HG03159 (cell line): ENCODE data around the gene DNAJC7.
"Not testable (repeated sequence)": the region's sequence is repeated elsewhere in the genome, so short reads cannot be mapped to it uniquely, and the experiment has no call there.

Source experiments
- ATAC-seq: cut with Tn5 transposase; IDR thresholded peaks from one replicate; pipeline ENCODE4 v1.9.1; 2021; ENCODE audit warnings: mild to moderate bottlenecking, moderate library complexity; ENCODE audit not compliant: unreplicated experiment

The DNAJC7 gene

GRCh38 chr17:42017866-42018200, 594 bp upstream of the DNAJC7 start:
- peak; percentile 10 for ATAC-seq

- no peak for ATAC-seq
These were observed 818 bp downstream of the DNAJC7 start for GRCh38 chr17:42016411-42016831.

GRCh38 chr17:42013740-42014139, 3.5 kb downstream of the DNAJC7 start:
- not testable (repeated sequence) for ATAC-seq

- ATAC-seq, result not testable (repeated sequence)
These were observed 4.9 kb downstream of the DNAJC7 start for GRCh38 chr17:42012363-42012762.

GRCh38 chr17:42010898-42011516, 6.2 kb downstream of the DNAJC7 start:
- no peak for ATAC-seq

GRCh38 chr17:42010266-42010680, 7.0 kb downstream of the DNAJC7 start:
- ATAC-seq, result not testable (repeated sequence)

- no peak for ATAC-seq
These were observed 8.1 kb downstream of the DNAJC7 start for GRCh38 chr17:42009170-42009569.

- no peak for ATAC-seq
These were observed 12.1 kb downstream of the DNAJC7 start for GRCh38 chr17:42005166-42005565.

- ATAC-seq, result no peak
These were observed 14.4 kb downstream of the DNAJC7 start for GRCh38 chr17:42002792-42003301.

- ATAC-seq, result no peak
These were observed 15.0 kb downstream of the DNAJC7 start for GRCh38 chr17:42002175-42002791.

GRCh38 chr17:42001729-42002128, 15.5 kb downstream of the DNAJC7 start:
- ATAC-seq, result no peak

GRCh38 chr17:42000413-42001133, 16.7 kb downstream of the DNAJC7 start:
- ATAC-seq, result no peak

GRCh38 chr17:41998497-41998896, 18.7 kb downstream of the DNAJC7 start:
- no peak for ATAC-seq

GRCh38 chr17:41996855-41997164, 20.4 kb downstream of the DNAJC7 start:
- ATAC-seq, result no peak

- ATAC-seq, result no peak
These were observed 24.7 kb downstream of the DNAJC7 start for GRCh38 chr17:41992576-41992975.

- no peak for ATAC-seq
These were observed 27.4 kb downstream of the DNAJC7 start for GRCh38 chr17:41989702-41990419.

- no peak for ATAC-seq
These were observed 28.8 kb downstream of the DNAJC7 start for GRCh38 chr17:41988418-41988817.

GRCh38 chr17:41987642-41988041, 29.6 kb downstream of the DNAJC7 start:
- no peak for ATAC-seq

GRCh38 chr17:41986634-41987033, 30.6 kb downstream of the DNAJC7 start:
- no peak for ATAC-seq

- no peak for ATAC-seq
These were observed 31.3 kb downstream of the DNAJC7 start for GRCh38 chr17:41985919-41986318.

- no peak for ATAC-seq
These were observed 32.8 kb downstream of the DNAJC7 start for GRCh38 chr17:41984454-41984853.
